A673 (cell line): ENCODE data around the gene SKI.

Experiments
- CTCF ChIP-seq: fragments of 300-800, 200-600 bp; sonication (generic); conservative IDR thresholded peaks from 2 replicates; pipeline ENCODE4 v1.5.1; 2017; ENCODE audit warnings: low read depth, mild to moderate bottlenecking, antibody characterized with exemption, low read length, moderate library complexity, mixed read lengths
- EZH2 ChIP-seq: fragments of 200-600 bp; sonication (generic); IDR thresholded peaks from 2 replicates; pipeline ENCODE4 v1.6.1; 2017; ENCODE audit warnings: borderline replicate concordance, low read depth, mild to moderate bottlenecking, mixed read lengths, antibody characterized with exemption, low read length; ENCODE audit not compliant: poor library complexity, severe bottlenecking

GRCh38 chr1:2255420-2256369 lies 27.6 kb downstream of the SKI start:
- no peak for TF ChIP-seq CTCF
- TF ChIP-seq EZH2 = no peak
